ENCODE data around the gene GRIK4.
A peak's percentile ranks its signal among the peaks of the same experiment; 100 is the strongest.
"Not testable (repeated sequence)": the region's sequence is repeated elsewhere in the genome, so short reads cannot be mapped to it uniquely, and the experiment has no call there.

The GRIK4 gene

GRCh38 chr11:121004206-121004840 lies 492.8 kb downstream of the GRIK4 start:
- no peak for DNase-seq (ENCODE audit: low read depth in 2 of 2)

- DNase-seq (ENCODE audit: low read depth in 2 of 2), result no peak
Observed at GRCh38 chr11:121006922-121007321, 495.4 kb downstream of the GRIK4 start.

GRCh38 chr11:121008551-121008950 lies 497.0 kb downstream of the GRIK4 start:
- DNase-seq (ENCODE audit: low read depth in 2 of 2), result no peak

GRCh38 chr11:121012091-121012490 lies 500.5 kb downstream of the GRIK4 start:
- no peak for DNase-seq (ENCODE audit: low read depth in 2 of 2)

GRCh38 chr11:121018746-121019145 lies 507.2 kb downstream of the GRIK4 start:
- DNase-seq (ENCODE audit: low read depth in 2 of 2), result no peak

GRCh38 chr11:121021718-121022117 lies 510.2 kb downstream of the GRIK4 start:
- not testable (repeated sequence) for DNase-seq (ENCODE audit: low read depth in 2 of 2)

- DNase-seq (ENCODE audit: low read depth in 2 of 2), result peak; percentile 71 to 72
Observed at GRCh38 chr11:121023848-121024751, 512.6 kb downstream of the GRIK4 start, which contains the start of gene TBCEL. Gene TBCEL (plus strand): TSS chr11:121024102. CDS start chr11:121045691, 21,589 bp downstream.

- no peak for DNase-seq (ENCODE audit: low read depth in 2 of 2)
Observed at GRCh38 chr11:121024989-121025388, 513.4 kb downstream of the GRIK4 start.

GRCh38 chr11:121029153-121029552 lies 517.6 kb downstream of the GRIK4 start:
- no peak for DNase-seq (ENCODE audit: low read depth in 2 of 2)

GRCh38 chr11:121029813-121030445 lies 518.4 kb downstream of the GRIK4 start:
- no peak for DNase-seq (ENCODE audit: low read depth in 2 of 2)

GRCh38 chr11:121031167-121031566 lies 519.6 kb downstream of the GRIK4 start:
- no peak for DNase-seq (ENCODE audit: low read depth in 2 of 2)

GRCh38 chr11:121031648-121032047 lies 520.1 kb downstream of the GRIK4 start:
- DNase-seq (ENCODE audit: low read depth in 2 of 2), result not testable (repeated sequence)

- DNase-seq (ENCODE audit: low read depth in 2 of 2), result no peak
Observed at GRCh38 chr11:121032546-121032945, 521.0 kb downstream of the GRIK4 start.

- DNase-seq (ENCODE audit: low read depth in 2 of 2), result no peak
Observed at GRCh38 chr11:121033635-121034034, 522.1 kb downstream of the GRIK4 start.

GRCh38 chr11:121035169-121035755 lies 523.7 kb downstream of the GRIK4 start:
- no peak for DNase-seq (ENCODE audit: low read depth in 2 of 2)

- DNase-seq (ENCODE audit: low read depth in 2 of 2), result peak in 1 of 2 experiments; percentile 8
Observed at GRCh38 chr11:121035780-121036179, 524.2 kb downstream of the GRIK4 start.

GRCh38 chr11:121037016-121037415 lies 525.5 kb downstream of the GRIK4 start:
- no peak for DNase-seq (ENCODE audit: low read depth in 2 of 2)
